GM19438 (cell line): ENCODE results near the gene SMO.
"Not testable (repeated sequence)": the region's sequence is repeated elsewhere in the genome, so short reads cannot be mapped to it uniquely, and the experiment has no call there.

Experiments
- ATAC-seq: cut with Tn5 transposase; IDR thresholded peaks from one replicate; pipeline ENCODE4 v1.9.1; 2021; ENCODE audit warnings: low read depth; ENCODE audit not compliant: unreplicated experiment

SMO gene

GRCh38 chr7:129205987-129206785 is 17.8 kb downstream of the SMO start:
- no peak for ATAC-seq

GRCh38 chr7:129208667-129209066 is 20.2 kb downstream of the SMO start:
- no peak for ATAC-seq

- no peak for ATAC-seq
These were observed 20.9 kb downstream of the SMO start for GRCh38 chr7:129209067-129209926.

- ATAC-seq = no peak
These were observed 22.0 kb downstream of the SMO start for GRCh38 chr7:129210256-129210988.

- ATAC-seq = no peak
These were observed 22.5 kb downstream of the SMO start for GRCh38 chr7:129210989-129211312.

GRCh38 chr7:129212126-129212525 is 23.7 kb downstream of the SMO start:
- ATAC-seq = no peak

GRCh38 chr7:129212596-129212995 is 24.2 kb downstream of the SMO start:
- ATAC-seq = no peak

- ATAC-seq = no peak
These were observed 25.4 kb downstream of the SMO start for GRCh38 chr7:129213828-129214227.

GRCh38 chr7:129215691-129216090 is 27.3 kb downstream of the SMO start:
- not testable (repeated sequence) for ATAC-seq

GRCh38 chr7:129216101-129216715 is 27.8 kb downstream of the SMO start:
- ATAC-seq = not testable (repeated sequence)

- not testable (repeated sequence) for ATAC-seq
These were observed 28.5 kb downstream of the SMO start for GRCh38 chr7:129216821-129217416.

GRCh38 chr7:129218514-129219062 is 30.2 kb downstream of the SMO start:
- no peak for ATAC-seq

- not testable (repeated sequence) for ATAC-seq
These were observed 30.7 kb downstream of the SMO start for GRCh38 chr7:129219166-129219565.

- ATAC-seq = no peak
These were observed 33.6 kb downstream of the SMO start for GRCh38 chr7:129222064-129222463.

GRCh38 chr7:129224251-129225205 is 36.1 kb downstream of the SMO start, which contains the start of gene AHCYL2:
AHCYL2 (plus strand) TSS chr7:129225030.
- ATAC-seq = peak; percentile 83

GRCh38 chr7:129225206-129225930 is 36.9 kb downstream of the SMO start:
- ATAC-seq = peak; percentile 44

GRCh38 chr7:129225931-129226572 is 37.6 kb downstream of the SMO start:
- no peak for ATAC-seq
